Camera-type eye (tissue), 1 donor: ENCODE results near the gene RPS6KA5. TPM values are rescaled to one million over a fixed set of nuclear protein-coding genes. Genes with fewer than 3 reads are reported as not detected.

Experiments
- total RNA-seq: library from RNA; depleted of rRNA; stranded (reverse); fragments of >200 nt; gene quantifications from one replicate; pipeline ENCODE4 v1.2.3, GENCODE V29; 2014

Gene RPS6KA5
- 26.5 TPM for total RNA-seq

DNA sequence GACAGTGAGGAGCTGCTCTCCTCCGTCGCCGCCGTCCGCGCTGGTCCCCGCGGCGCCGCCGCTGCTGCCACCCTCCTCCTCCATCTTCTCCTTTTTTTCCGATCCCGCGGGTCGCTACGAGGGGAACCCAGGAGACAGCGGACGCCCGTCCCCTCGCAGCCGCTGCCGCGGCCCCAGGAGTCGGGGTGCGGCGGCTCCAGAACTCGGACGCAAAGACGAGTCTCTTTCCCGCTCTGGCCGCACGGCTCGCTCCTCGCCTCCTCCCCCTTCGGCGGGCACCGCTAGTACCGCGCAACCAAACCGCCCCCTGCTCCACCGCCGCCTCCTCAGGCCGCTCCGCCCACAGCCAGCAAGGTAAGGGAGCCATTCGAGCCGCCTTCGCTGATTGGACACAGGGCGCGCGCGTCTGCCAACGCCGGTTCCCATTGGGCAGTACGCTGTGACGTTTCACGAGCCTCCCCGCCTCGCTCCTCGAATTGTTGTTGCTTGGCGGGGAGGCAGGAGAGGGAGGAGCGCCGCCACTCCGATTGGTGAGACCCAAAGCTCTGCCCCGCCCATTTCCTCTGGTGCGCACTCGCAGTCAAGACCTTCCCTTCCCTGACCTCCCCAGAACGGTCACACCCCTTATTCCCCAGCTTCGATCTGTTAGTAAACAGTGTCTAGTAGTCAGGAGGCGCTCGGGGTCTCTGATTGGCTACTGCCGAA lies at the start of gene RPS6KA5:
Gene RPS6KA5, minus strand, starts transcription at position 291 of the 705 bp plus-strand sequence. Its CDS starts 207 bp downstream, at position 84.

DNA sequence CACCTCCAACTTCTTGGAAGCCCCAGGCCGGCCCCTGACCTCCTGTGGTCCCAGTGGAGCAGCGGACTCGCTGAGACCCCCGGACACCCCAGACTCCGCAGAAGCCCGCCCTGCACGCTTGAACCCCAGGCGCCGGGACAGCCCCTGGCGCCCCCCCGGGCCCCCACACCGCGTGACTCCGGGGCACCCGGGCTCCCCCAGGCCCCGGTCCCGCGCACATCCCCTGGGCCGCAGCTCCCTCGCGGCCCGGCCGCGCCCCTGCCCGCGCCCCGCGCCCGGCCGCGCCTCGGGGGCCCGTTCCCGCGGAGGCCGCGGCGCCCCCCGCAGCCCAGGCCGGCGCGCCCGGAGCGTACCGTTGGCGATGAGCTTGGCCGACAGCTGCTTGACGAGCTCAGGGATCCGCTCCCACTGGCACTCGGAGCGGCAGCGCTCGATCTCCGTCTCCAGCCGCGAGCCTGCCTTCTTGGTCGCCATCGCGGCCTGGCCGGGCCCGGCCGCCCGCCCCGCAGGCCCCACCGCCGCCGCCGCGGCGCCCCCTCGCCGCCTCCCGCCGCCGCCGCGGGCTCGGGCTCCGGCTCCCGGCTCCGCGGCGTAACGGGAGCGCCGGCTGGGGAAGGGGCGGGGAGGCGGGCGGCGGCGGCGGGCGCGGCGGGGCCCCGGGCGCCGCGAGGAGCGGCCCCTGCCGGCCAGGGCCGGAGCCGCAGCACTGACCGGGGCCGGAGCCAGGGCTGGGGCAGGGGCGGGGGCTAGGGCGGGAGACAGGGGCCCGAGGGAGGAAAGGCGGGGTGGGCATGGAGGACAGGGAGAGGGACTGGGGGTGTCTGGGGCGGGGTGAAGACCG lies 244.4 kb downstream of the RPS6KA5 start, which contains the start of gene TTC7B:
Gene TTC7B, minus strand, starts transcription at position 609 of the 841 bp plus-strand sequence. Its CDS starts 135 bp downstream, at position 474.

Other genes starting within 250 kb of the RPS6KA5 start
- gene TTC7B, start 244.2 kb downstream of the RPS6KA5 start, total RNA-seq: 55.9 TPM
- gene DGLUCY, start 53.4 kb upstream of the RPS6KA5 start, total RNA-seq: 56.0 TPM
- 2.1 TPM for gene GPR68, start 184.1 kb upstream of the RPS6KA5 start, total RNA-seq